Activated T-cell treated with anti-CD3 and anti-CD28 coated beads, Interleukin-2, amount 50 U/mL, for 4 hours (primary cell): Measurements from ENCODE around the gene FAM72A. TPM values are rescaled to one million over a fixed set of nuclear protein-coding genes. Genes with fewer than 3 reads are reported as not detected.

ENCODE experiments used
- ATAC-seq, 2 donors: fragments of 200-7000 bp; cut with Tn5 transposase; one replicate each; pipeline ENCODE4 v1.10.0; 2021
- DNase-seq: peaks from one replicate; pipeline ENCODE4 v3.0.0-alpha.2; 2020
- H3K27me3 Mint-ChIP-seq: one replicate; pipeline ENCODE4 v1.8.0; 2021; ENCODE audit warnings: low read depth, mixed read lengths
- H3K36me3 Mint-ChIP-seq: one replicate; pipeline ENCODE4 v1.8.0; 2022; ENCODE audit warnings: mixed read lengths; ENCODE audit not compliant: insufficient read depth
- H3K4me1 Mint-ChIP-seq: one replicate; pipeline ENCODE4 v1.8.0; 2021; ENCODE audit warnings: low read depth, mixed read lengths
- H3K4me3 Mint-ChIP-seq: one replicate; pipeline ENCODE4 v1.8.0; 2021; ENCODE audit warnings: mild to moderate bottlenecking, moderate library complexity, mixed read lengths
- H3K9me3 Mint-ChIP-seq: one replicate; pipeline ENCODE4 v1.8.0; 2021; ENCODE audit warnings: mixed read lengths
- total RNA-seq, 3 donors: library from RNA; stranded (reverse); gene quantifications; one replicate each; pipeline ENCODE4 v1.2.1, GENCODE V29; 2021

Gene FAM72A
- total RNA-seq, 3 donors from 2014 or later = 5.4 to 6.3 (median 5.4) TPM

- ATAC-seq (no peak), DNase-seq (no peak)
- Mint-ChIP-seq H3K4me1 (peaks cover 2% of the 10 kb centered on the region), H3K4me3 (no peak overlapping the region), H3K9me3 (no peaks in the 10 kb centered on the region), H3K27me3 (peaks cover 13% of the 10 kb centered on the region), H3K36me3 (no peaks in the 10 kb centered on the region)
Measured at GRCh38 chr1:206145771-206146290, 56.8 kb downstream of the FAM72A start.

- ATAC-seq = no peak
- Mint-ChIP-seq H3K27me3 (peaks cover 24% of the 10 kb centered on the region), H3K4me1 (peaks cover 2% of the 10 kb centered on the region), H3K36me3 (no peaks in the 10 kb centered on the region), H3K4me3 (no peak overlapping the region), H3K9me3 (no peaks in the 10 kb centered on the region)
- DNase-seq = no peak
Measured at GRCh38 chr1:206144605-206145004, 58.0 kb downstream of the FAM72A start.

DNA sequence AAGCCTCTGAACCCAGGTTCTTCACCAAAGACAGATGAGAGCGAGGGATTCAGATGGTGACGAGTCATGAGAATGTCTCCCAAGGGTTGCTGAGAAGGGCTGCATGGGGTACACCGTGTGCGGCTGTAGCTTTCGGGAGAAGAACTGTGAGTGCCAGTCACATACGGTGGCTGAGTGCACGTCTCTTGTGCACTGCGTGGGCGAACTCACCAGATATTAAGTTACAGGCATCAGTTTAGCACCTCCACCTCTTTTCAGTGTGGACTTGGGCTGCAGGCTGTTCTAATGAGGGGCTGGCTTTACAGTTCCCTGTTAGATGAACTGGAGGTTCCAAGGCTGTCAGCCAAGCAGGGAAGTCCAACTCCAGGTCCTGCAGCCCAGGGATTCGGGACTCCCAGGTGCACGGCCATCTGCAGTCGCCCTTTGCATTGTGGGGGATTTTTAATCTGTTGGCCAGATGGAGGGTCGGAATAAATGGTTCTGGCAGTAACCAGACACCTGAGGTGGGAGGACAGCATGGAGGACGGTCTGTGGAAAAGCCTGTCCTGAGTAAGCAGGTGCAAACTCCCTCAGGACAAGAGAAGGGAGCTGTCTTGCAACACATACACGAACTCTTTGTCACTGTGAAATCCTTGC lies 59.0 kb downstream of the FAM72A start:
- no peaks in the 10 kb centered on the region for H3K9me3 Mint-ChIP-seq
- DNase-seq = no peak
- peaks cover 29% of the 10 kb centered on the region for H3K27me3 Mint-ChIP-seq
- no peak for ATAC-seq
- H3K4me3 Mint-ChIP-seq = no peak overlapping the region
- peaks cover 2% of the 10 kb centered on the region for H3K4me1 Mint-ChIP-seq
- H3K36me3 Mint-ChIP-seq = no peaks in the 10 kb centered on the region

GRCh38 chr1:206142770-206143169 lies 59.9 kb downstream of the FAM72A start:
- H3K4me1 Mint-ChIP-seq = peaks cover 2% of the 10 kb centered on the region
- H3K27me3 Mint-ChIP-seq = peaks cover 31% of the 10 kb centered on the region
- no peaks in the 10 kb centered on the region for H3K36me3 Mint-ChIP-seq
- ATAC-seq (no peak), DNase-seq (no peak)
- H3K9me3 Mint-ChIP-seq = no peaks in the 10 kb centered on the region
- H3K4me3 Mint-ChIP-seq = no peak overlapping the region

- H3K27me3 Mint-ChIP-seq = peaks cover 36% of the 10 kb centered on the region
- H3K4me3 Mint-ChIP-seq = no peak overlapping the region
- no peak for DNase-seq
- H3K9me3 Mint-ChIP-seq = no peaks in the 10 kb centered on the region
- no peaks in the 10 kb centered on the region for H3K36me3 Mint-ChIP-seq
- H3K4me1 Mint-ChIP-seq = peaks cover 2% of the 10 kb centered on the region
- ATAC-seq = no peak
Measured at GRCh38 chr1:206142011-206142410, 60.6 kb downstream of the FAM72A start.

- H3K4me1 Mint-ChIP-seq = no peaks in the 10 kb centered on the region
- peaks cover 29% of the 10 kb centered on the region for H3K27me3 Mint-ChIP-seq
- ATAC-seq = no peak
- H3K9me3 Mint-ChIP-seq = no peaks in the 10 kb centered on the region
- H3K36me3 Mint-ChIP-seq = no peaks in the 10 kb centered on the region
- no peak for DNase-seq
- H3K4me3 Mint-ChIP-seq = no peak overlapping the region
Measured at GRCh38 chr1:206136241-206136640, 66.4 kb downstream of the FAM72A start.

Other genes starting within 250 kb of the FAM72A start
- gene RAB7B, start 199.4 kb downstream of the FAM72A start, total RNA-seq = under 1 TPM in 2 of 3 donors, not detected in 1; 0.05 to 0.24 TPM
- under 1 TPM in 1 of 3 donors, not detected in 2; 0.32 TPM for gene CTSE, start 178.9 kb downstream of the FAM72A start, total RNA-seq
- gene RHEX, start 149.7 kb downstream of the FAM72A start, total RNA-seq = not detected
- gene AVPR1B, start 85.5 kb downstream of the FAM72A start, total RNA-seq = not detected
- 10 to 100 TPM; 16.5 to 25.1 (median 23.3) TPM for gene SRGAP2, start 702 bp upstream of the FAM72A start, total RNA-seq